Fibroblast of skin of right quadriceps (primary cell): ENCODE results near the gene ISCA2.

Source experiments
- DNase-seq: peaks from one replicate; pipeline ENCODE4 v3.0.0-alpha.2; 2013

Gene ISCA2

GRCh38 chr14:74508844-74509428 lies 15.4 kb downstream of the ISCA2 start:
- DNase-seq, result no peak

DNA sequence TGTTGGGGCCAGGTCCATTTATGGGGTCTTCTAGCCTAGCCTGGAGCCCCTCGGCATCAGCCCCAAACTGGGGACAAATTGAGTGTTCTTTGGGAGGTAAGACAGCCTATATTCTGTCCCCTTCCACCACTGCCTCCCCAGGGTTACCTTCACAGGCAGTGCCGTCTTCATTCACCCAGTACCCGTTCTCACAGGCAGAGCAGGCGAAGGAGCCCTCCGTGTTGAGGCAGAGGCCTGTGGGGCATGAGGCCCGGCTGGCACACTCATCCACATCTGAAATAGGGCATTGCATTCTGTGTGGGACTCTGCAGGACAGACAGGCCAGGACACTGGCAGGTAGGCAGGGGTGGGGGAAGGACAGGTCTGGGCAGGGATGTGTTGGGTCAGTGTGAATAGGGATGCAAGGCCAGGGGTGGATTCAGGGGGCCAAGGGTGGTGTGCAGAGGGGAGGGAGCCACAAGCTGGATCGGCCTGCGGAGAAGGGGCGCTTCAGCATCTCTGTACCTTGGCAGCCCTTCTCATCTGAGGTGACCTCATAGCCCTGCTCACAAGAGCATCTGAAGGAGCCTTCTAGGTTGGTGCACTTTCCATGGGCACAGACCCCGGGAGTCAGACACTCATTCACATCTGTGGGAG lies 16.1 kb downstream of the ISCA2 start:
- no peak for DNase-seq

DNA sequence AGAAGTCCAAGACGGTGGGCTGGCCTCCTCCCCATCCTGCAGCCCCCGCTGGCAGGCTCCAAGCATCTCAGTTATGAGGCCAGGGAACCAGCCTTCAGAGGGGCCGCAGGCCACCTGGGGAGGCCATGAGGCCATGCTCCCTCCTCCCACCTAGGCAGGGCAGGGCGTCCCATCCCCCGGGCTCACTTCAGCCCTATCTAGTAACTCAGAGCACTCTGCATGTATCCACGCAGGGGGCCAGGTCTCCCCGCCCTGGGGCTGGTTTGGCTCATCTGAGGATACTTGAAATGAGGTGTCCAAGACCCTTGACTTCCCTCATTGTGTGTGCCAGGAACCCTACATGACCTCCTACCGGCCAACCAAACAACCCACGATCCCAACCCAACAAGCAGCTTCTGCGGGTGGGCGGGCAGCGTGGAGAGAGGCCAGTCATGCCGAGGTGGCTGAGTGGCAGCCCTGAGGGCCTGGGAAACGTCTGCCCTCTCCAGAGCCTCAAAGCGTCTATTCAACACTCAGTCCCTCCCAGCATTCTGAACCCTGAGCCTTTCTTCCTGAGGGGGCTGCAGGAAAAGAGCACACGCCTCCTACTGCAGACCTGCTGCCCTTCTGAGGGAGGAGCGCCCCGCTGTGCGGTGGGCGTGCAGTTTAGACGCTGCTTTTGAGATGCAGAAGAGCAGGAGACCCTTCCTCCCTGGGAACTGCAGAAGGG lies 16.8 kb downstream of the ISCA2 start:
- no peak for DNase-seq

GRCh38 chr14:74510959-74511409 lies 17.4 kb downstream of the ISCA2 start:
- peak; percentile 33 for DNase-seq

- no peak for DNase-seq
Observed at GRCh38 chr14:74511966-74512830, 18.6 kb downstream of the ISCA2 start.

DNA sequence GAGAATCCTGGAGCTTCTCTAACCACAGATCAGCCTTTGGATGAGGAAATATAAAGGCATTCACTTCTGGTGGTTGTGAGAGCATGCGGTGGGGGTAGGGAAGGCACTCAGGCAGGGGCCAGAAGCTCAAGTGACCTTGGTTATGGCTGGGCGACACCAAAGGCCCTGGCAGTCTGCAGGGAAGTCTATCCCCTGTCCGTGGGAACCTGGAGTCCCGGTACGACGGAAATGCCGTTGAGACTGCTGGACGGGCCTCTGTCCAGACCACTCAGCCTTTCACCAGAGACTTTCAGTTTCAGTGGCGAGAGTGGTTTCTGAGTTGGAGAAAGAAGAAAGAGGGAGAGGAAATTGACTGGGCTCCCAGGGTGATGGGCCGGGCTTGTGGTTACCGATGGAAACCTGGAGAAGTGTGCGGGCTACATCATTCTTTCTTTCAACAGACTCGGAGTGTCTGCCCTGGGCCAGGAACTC lies 20.9 kb downstream of the ISCA2 start:
- DNase-seq, result peak; percentile 76

DNA sequence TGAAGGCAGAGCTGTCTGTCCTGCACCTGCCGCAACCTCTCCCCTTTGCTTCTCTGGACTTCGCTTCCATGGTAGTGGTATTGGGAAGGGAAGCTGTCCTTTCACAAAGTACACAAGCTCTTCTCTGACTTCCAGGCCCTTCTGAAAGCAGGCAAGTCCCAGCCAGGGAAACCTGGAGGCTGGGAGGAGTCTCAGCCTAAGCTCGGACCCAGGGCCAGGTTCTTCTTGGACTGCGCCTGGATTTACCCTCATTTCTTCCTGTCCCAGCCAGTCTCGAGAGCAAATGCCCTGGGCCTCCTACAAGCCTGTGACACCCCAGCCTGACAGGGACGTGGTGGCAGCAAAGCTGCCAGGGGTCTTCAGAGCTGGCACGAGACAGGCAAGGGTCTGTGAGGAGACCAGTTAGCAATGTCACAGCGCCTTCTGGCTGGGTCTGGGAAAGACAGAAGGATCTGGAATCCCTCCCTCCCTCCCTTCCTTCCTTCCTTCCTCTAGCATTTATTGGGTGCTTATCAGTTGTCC lies 22.4 kb downstream of the ISCA2 start:
- DNase-seq, result no peak

- DNase-seq, result peak; percentile 39
Observed at GRCh38 chr14:74516451-74517160, 23.0 kb downstream of the ISCA2 start.

GRCh38 chr14:74517731-74518130 lies 24.2 kb downstream of the ISCA2 start:
- DNase-seq, result no peak

DNA sequence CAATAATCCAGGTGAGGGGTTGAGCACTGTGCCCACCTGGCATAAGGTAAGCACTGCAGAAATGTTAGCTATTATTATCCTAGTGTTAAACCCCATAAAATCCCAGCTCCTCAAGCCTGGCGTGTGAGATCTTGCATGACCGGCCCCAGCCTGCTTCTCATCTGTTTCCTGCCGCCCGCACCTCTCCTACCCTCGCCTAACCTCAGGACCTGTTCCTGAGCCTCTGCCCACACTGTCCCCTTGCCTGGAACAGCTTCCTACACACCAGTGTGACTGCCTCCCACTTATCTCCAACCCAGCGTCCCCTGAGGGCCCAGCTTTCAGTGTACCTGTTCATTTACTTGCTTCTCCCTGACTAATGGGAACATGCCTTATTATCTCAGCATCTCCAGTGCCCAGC lies 24.7 kb downstream of the ISCA2 start:
- DNase-seq, result no peak

DNA sequence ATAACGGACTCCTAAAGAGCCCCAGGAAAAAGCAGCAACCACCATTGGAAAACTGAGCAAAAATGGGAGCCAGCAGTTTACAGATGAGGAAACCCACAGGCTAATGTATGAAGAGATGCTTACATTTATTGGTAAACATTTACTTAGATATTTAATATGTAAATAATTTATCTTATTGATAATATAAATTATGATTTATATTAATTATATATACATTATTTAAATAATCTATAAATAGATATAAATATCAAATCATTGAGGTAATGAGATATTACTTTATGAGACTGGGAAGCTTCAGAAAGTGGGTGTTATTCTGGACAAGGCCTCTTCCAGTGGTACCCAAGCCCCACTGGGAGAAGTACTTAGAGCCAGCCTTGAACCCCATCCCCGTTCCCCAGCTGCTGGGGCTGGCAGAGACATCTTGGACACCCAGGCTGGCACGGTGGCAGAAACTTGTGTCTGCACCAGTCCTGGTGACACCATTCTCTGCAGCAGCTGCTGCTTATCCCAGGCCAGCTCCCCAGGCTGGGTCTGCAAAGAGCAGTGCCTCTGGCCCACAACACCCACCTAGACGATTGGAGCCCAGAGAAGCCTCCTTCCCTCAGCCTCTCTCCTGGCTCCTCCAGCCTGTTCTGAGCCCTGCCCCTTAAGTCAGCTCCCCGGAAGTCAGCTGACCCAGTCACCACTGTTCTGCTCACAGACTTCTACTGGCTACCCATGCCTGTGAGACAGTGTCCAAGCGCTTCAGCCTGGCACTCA lies 25.9 kb downstream of the ISCA2 start:
- DNase-seq, result no peak

DNA sequence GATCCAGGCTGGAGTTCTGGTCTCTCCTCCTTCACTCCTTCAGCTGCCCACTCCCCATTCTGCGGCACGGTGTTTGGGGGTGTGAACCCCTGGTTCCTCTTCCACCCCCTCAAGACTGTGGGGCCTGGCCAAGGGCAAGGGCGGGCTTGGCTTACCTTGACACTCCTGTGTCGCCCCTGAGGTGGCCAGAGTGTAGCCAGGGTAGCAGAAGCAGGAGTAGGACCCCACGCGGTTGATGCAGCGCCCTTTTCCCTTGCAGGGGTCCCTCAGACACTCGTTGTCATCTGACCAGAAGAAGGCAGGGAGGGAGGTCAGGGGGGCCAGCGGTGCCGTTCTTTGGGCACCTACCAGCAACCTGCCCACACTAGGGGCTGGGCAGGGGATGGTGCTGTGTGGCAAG lies 28.2 kb downstream of the ISCA2 start:
- no peak for DNase-seq

DNA sequence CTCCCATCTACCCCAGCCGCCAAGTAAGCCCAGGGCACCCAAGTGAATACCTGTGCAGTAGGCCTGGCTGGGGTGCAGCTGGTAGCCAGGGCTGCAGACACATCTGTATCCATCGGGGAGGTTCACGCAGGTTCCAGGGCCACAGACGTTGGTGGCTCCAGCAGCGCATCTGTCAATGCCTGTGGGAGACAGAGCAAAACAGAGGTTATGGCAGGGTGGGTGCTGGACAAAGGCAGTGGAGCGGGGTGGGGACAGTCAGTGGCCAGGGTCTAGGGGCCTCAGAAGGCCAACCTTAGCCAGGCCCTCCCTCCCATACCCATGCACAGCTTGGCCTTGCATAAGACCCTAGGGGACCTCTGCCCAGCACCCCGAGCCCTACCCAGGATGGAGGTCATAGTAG lies 29.2 kb downstream of the ISCA2 start:
- no peak for DNase-seq

DNA sequence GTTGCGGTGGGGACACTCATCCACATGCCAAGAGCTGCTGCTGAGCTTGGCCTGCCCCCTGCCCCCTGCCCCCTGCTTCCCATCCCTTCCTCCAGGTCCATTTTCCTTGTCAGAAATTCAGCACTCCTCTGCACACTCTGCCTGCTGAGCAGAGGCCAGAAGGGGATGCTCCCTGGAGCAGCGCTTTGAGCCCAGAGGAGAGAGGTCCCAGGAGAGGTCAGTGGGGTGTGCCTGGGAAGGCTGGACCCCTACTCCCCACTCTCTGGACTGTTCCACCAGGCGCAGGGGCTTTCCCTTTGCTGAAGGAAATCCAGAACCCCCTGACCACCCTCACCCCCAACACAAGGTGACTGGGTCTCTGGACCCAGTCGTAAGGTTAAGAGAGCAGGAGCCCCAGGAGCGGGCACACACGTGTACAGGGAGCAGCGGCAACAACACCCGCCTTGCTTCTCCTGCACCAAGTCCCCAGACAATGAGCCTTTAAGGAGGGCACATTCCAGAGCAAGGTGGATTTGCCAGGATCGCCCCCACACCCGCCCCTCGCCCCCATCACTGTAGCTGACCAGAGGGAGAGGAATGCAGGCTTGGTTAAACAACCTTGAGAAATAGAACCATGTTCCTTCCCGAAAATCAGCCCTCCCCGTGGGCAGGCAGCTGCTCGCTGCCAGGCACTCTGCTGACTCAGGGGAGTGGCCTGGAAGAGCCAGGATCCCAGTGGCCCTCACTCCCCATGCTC lies 30.7 kb downstream of the ISCA2 start:
- DNase-seq, result no peak

DNA sequence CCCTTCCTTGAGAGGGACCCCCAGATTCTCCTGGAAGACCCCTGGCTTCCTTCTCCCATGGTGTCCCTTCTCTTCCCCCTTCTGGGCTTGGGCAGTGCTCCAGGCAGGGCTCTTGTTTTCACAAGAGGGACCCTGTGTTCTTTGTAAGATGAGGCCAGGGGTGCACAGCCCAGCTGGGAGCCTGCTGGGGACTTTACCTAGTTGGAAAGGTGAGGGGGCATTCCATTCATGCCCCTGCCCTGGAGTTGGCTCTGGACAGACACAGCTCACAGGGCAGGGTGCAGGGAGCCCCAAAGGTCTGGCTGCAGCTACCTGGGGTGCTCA lies 31.2 kb downstream of the ISCA2 start:
- DNase-seq, result no peak

GRCh38 chr14:74525361-74525851 lies 31.8 kb downstream of the ISCA2 start:
- DNase-seq, result no peak

GRCh38 chr14:74526854-74527585 lies 33.5 kb downstream of the ISCA2 start:
- no peak for DNase-seq

GRCh38 chr14:74527736-74528280 lies 34.2 kb downstream of the ISCA2 start:
- no peak for DNase-seq

DNA sequence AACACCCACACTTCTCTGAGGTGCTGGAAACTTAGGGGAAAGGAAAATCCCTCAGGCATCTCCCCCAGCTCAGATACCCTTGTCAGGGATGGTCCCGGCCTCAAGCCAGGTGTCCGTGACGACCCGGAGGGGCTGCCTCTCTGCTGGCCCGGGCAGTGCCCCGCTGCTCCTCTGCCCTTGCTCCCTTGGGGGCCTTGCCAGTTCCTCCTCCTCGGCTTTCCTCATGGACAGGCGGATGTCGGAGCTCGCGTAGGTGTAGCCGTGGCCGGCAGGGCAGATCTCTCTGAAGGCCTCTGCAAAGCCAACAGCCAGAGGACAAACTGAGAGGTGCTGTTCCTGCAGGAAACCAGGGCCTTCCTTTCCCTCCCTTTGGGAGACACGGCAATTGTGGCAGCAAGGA lies 34.8 kb downstream of the ISCA2 start:
- DNase-seq, result no peak

DNA sequence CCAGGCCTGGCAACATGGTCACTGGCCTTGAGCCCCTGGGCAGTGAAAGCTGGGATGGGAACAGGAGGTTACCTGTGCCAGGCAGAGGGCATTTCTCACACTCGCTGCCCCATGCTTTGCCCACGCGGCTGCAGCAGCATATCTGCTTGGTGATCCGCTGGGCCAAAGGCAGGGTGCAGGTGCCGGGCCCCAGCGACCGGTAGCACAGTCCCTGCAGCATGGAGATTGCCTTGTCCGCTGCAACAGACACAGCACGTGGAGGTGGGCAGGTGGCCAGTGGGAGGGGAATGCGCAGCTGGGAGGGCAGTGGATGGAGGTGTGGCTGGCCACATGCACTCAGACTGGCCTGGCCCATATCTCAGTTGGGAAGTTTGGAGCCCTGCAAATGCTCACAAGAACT lies 35.3 kb downstream of the ISCA2 start:
- no peak for DNase-seq
